HEK293 (cell line): ENCODE results near the gene RBMS3.
A peak's percentile ranks its signal among the peaks of the same experiment; 100 is the strongest.

Experiments
- HOXA7 ChIP-seq: sonication (generic); formaldehyde crosslinking; IDR thresholded peaks from 2 replicates; pipeline ENCODE4 v1.8.1; 2022; ENCODE audit warnings: missing genetic modification reagents, borderline replicate concordance
- HOXC10 ChIP-seq: sonication (generic); formaldehyde crosslinking; IDR thresholded peaks from 2 replicates; pipeline ENCODE4 v1.8.1; 2023; ENCODE audit warnings: mild to moderate bottlenecking, missing genetic modification reagents
- KLF8 ChIP-seq: fragments of 450-650 bp; formaldehyde crosslinking; IDR thresholded peaks from 2 replicates; pipeline ENCODE4 v1.5.1; 2016; ENCODE audit warnings: missing biosample characterization, missing genetic modification characterization
- PRDM1 ChIP-seq: fragments of 450-650 bp; formaldehyde crosslinking; IDR thresholded peaks from 2 replicates; pipeline ENCODE4; 2016; ENCODE audit warnings: missing biosample characterization, missing genetic modification characterization
- TRIM28 ChIP-seq: IDR thresholded peaks from 2 replicates; pipeline ENCODE4 v1.6.1; 2011; ENCODE audit warnings: low read length, control low read depth, borderline replicate concordance
- ZNF133 ChIP-seq: fragments of 450-650 bp; formaldehyde crosslinking; IDR thresholded peaks from 2 replicates; pipeline ENCODE4 v1.5.1; 2016; ENCODE audit warnings: missing biosample characterization, missing genetic modification characterization
- ZNF155 ChIP-seq: fragments of 450-650 bp; formaldehyde crosslinking; IDR thresholded peaks from 2 replicates; pipeline ENCODE4 v1.5.1; 2016; ENCODE audit warnings: missing biosample characterization, missing genetic modification characterization
- ZNF174 ChIP-seq: fragments of 450-650 bp; formaldehyde crosslinking; IDR thresholded peaks from 2 replicates; pipeline ENCODE4 v1.5.0; 2017; ENCODE audit warnings: missing biosample characterization, mild to moderate bottlenecking, missing genetic modification characterization
- ZNF239 ChIP-seq: fragments of 450-650 bp; formaldehyde crosslinking; IDR thresholded peaks from 2 replicates; pipeline ENCODE4 v1.5.1; 2016; ENCODE audit warnings: missing biosample characterization, missing genetic modification characterization
- ZNF311 ChIP-seq: fragments of 450-650 bp; formaldehyde crosslinking; IDR thresholded peaks from 2 replicates; pipeline ENCODE4 v1.5.1; 2017; ENCODE audit warnings: missing biosample characterization, missing genetic modification characterization, borderline replicate concordance
- ZNF335 ChIP-seq: fragments of 450-650 bp; formaldehyde crosslinking; conservative IDR thresholded peaks from 2 replicates; pipeline ENCODE4 v1.5.1; 2016; ENCODE audit warnings: missing biosample characterization, missing genetic modification characterization
- ZNF501 ChIP-seq: fragments of 450-650 bp; formaldehyde crosslinking; IDR thresholded peaks from 2 replicates; pipeline ENCODE4 v1.5.1; 2016; ENCODE audit warnings: missing biosample characterization, missing genetic modification characterization
- ZNF530 ChIP-seq: fragments of 450-650 bp; formaldehyde crosslinking; IDR thresholded peaks from 2 replicates; pipeline ENCODE4 v1.5.1; 2016; ENCODE audit warnings: low read depth, missing biosample characterization, missing genetic modification characterization
- ZNF600 ChIP-seq: fragments of 450-650 bp; formaldehyde crosslinking; IDR thresholded peaks from 2 replicates; pipeline ENCODE4 v1.5.1; 2016; ENCODE audit warnings: missing biosample characterization, missing genetic modification characterization
- ZNF76 ChIP-seq: fragments of 450-650 bp; formaldehyde crosslinking; IDR thresholded peaks from 2 replicates; pipeline ENCODE4; 2016; ENCODE audit warnings: low read depth, missing biosample characterization, missing genetic modification characterization, borderline replicate concordance
- ZNF792 ChIP-seq: fragments of 450-650 bp; formaldehyde crosslinking; IDR thresholded peaks from 2 replicates; pipeline ENCODE4 v1.5.1; 2016; ENCODE audit warnings: missing biosample characterization, missing genetic modification characterization
- TF ChIP-seq, protein P1 (sequence below): fragments of 450-650 bp; formaldehyde crosslinking; IDR thresholded peaks from 2 replicates; pipeline ENCODE4 v1.5.1; 2017; ENCODE audit warnings: missing biosample characterization, missing genetic modification characterization
- TF ChIP-seq, protein P2 (sequence below): fragments of 450-650 bp; formaldehyde crosslinking; IDR thresholded peaks from 2 replicates; pipeline ENCODE4 v1.5.1; 2016; ENCODE audit warnings: missing biosample characterization, missing genetic modification characterization
- TF ChIP-seq, protein P3 (sequence below): fragments of 450-650 bp; formaldehyde crosslinking; IDR thresholded peaks from 2 replicates; pipeline ENCODE4 v1.5.0; 2017; ENCODE audit warnings: missing biosample characterization, missing genetic modification characterization, borderline replicate concordance
- TF ChIP-seq, protein P4 (sequence below): fragments of 450-650 bp; formaldehyde crosslinking; IDR thresholded peaks from 2 replicates; pipeline ENCODE4; 2016; ENCODE audit warnings: missing biosample characterization, missing genetic modification characterization
- TF ChIP-seq, protein P5 (sequence below): fragments of 450-650 bp; formaldehyde crosslinking; IDR thresholded peaks from 2 replicates; pipeline ENCODE4 v1.5.1; 2017; ENCODE audit warnings: missing biosample characterization, missing genetic modification characterization

The RBMS3 gene

DNA sequence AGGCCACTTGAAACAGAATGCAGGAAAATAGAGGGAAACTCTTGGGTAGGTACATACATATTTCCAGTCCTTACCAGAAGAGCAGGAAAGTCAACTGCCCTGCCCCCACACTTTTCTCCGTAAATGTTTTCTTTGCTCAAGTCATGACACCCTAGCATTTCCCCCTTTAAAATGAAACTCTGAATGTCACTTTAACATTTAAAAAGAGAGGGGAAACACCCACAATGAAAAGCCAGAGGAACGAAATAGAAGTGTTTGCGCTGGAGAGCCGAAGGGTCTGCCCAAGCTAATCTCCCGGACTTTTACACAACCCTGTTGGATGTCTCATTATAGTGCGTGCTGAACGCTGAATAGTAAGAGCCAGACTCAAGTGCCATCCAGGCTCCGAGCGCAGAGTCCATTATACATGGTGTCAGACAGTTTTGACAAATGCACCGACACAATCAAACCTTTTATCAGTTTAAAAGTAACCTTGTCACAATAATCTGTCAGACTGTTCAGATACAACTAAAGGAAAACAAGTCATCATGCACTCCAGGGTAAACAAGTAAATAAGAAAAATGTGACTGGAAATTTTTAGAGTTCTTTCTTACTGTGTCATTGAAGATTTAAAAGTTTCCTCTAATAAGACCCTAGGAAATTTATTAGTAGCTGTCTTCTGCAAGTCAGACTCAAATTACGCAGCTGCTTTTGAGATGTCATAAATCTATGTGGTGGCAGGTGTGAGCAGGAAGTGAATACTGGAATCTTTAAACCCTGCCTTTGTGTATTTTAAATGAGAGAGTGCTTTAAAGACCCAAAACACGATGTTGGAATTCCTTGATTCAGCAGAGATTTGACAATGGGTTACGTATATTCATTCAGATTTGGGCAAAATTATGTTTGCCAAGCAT lies 159.8 kb downstream of the RBMS3 start (continued):
- TF ChIP-seq, protein P1, sequence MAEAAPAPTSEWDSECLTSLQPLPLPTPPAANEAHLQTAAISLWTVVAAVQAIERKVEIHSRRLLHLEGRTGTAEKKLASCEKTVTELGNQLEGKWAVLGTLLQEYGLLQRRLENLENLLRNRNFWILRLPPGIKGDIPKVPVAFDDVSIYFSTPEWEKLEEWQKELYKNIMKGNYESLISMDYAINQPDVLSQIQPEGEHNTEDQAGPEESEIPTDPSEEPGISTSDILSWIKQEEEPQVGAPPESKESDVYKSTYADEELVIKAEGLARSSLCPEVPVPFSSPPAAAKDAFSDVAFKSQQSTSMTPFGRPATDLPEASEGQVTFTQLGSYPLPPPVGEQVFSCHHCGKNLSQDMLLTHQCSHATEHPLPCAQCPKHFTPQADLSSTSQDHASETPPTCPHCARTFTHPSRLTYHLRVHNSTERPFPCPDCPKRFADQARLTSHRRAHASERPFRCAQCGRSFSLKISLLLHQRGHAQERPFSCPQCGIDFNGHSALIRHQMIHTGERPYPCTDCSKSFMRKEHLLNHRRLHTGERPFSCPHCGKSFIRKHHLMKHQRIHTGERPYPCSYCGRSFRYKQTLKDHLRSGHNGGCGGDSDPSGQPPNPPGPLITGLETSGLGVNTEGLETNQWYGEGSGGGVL (tag by site-specific recombination), result no peak
- TF ChIP-seq ZNF155 (tag by site-specific recombination), result no peak
- TF ChIP-seq, protein P2, sequence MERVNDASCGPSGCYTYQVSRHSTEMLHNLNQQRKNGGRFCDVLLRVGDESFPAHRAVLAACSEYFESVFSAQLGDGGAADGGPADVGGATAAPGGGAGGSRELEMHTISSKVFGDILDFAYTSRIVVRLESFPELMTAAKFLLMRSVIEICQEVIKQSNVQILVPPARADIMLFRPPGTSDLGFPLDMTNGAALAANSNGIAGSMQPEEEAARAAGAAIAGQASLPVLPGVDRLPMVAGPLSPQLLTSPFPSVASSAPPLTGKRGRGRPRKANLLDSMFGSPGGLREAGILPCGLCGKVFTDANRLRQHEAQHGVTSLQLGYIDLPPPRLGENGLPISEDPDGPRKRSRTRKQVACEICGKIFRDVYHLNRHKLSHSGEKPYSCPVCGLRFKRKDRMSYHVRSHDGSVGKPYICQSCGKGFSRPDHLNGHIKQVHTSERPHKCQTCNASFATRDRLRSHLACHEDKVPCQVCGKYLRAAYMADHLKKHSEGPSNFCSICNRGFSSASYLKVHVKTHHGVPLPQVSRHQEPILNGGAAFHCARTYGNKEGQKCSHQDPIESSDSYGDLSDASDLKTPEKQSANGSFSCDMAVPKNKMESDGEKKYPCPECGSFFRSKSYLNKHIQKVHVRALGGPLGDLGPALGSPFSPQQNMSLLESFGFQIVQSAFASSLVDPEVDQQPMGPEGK (tag by site-specific recombination), result no peak
- no peak for TF ChIP-seq ZNF530 (tag by site-specific recombination)
- TF ChIP-seq ZNF76 (tag by site-specific recombination), result no peak
- no peak for TF ChIP-seq KLF8 (tag by site-specific recombination)
- peak; percentile 42 for TF ChIP-seq PRDM1
- no peak for TF ChIP-seq ZNF311 (tag by site-specific recombination)
- TF ChIP-seq TRIM28, result peak; percentile 71; the same call in 1 of the 2 replicates
- TF ChIP-seq ZNF239 (tag by site-specific recombination), result no peak
- no peak for TF ChIP-seq ZNF174 (tag by site-specific recombination)
- TF ChIP-seq, protein P3, sequence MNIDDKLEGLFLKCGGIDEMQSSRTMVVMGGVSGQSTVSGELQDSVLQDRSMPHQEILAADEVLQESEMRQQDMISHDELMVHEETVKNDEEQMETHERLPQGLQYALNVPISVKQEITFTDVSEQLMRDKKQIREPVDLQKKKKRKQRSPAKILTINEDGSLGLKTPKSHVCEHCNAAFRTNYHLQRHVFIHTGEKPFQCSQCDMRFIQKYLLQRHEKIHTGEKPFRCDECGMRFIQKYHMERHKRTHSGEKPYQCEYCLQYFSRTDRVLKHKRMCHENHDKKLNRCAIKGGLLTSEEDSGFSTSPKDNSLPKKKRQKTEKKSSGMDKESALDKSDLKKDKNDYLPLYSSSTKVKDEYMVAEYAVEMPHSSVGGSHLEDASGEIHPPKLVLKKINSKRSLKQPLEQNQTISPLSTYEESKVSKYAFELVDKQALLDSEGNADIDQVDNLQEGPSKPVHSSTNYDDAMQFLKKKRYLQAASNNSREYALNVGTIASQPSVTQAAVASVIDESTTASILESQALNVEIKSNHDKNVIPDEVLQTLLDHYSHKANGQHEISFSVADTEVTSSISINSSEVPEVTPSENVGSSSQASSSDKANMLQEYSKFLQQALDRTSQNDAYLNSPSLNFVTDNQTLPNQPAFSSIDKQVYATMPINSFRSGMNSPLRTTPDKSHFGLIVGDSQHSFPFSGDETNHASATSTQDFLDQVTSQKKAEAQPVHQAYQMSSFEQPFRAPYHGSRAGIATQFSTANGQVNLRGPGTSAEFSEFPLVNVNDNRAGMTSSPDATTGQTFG (tag by site-specific recombination), result no peak
- TF ChIP-seq HOXA7 (CRISPR knock-in tag), result no peak
- peak; percentile 45 for TF ChIP-seq ZNF335 (tag by site-specific recombination)
- TF ChIP-seq, protein P4, sequence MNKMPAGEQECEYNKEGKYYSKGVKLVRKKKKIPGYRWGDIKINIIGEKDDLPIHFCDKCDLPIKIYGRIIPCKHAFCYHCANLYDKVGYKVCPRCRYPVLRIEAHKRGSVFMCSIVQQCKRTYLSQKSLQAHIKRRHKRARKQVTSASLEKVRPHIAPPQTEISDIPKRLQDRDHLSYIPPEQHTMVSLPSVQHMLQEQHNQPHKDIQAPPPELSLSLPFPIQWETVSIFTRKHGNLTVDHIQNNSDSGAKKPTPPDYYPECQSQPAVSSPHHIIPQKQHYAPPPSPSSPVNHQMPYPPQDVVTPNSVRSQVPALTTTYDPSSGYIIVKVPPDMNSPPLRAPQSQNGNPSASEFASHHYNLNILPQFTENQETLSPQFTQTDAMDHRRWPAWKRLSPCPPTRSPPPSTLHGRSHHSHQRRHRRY (tag by site-specific recombination), result no peak
- TF ChIP-seq, protein P5, sequence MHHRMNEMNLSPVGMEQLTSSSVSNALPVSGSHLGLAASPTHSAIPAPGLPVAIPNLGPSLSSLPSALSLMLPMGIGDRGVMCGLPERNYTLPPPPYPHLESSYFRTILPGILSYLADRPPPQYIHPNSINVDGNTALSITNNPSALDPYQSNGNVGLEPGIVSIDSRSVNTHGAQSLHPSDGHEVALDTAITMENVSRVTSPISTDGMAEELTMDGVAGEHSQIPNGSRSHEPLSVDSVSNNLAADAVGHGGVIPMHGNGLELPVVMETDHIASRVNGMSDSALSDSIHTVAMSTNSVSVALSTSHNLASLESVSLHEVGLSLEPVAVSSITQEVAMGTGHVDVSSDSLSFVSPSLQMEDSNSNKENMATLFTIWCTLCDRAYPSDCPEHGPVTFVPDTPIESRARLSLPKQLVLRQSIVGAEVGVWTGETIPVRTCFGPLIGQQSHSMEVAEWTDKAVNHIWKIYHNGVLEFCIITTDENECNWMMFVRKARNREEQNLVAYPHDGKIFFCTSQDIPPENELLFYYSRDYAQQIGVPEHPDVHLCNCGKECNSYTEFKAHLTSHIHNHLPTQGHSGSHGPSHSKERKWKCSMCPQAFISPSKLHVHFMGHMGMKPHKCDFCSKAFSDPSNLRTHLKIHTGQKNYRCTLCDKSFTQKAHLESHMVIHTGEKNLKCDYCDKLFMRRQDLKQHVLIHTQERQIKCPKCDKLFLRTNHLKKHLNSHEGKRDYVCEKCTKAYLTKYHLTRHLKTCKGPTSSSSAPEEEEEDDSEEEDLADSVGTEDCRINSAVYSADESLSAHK (tag by site-specific recombination), result no peak
- TF ChIP-seq HOXC10 (CRISPR knock-in tag), result no peak
- 0 out of 2 replicates have a peak, but pooled peaks have one; percentile 11 for TF ChIP-seq ZNF600
- TF ChIP-seq ZNF133 (tag by site-specific recombination), result 0 out of 2 replicates have a peak, but pooled peaks have one; percentile 22
- no peak for TF ChIP-seq ZNF501
- TF ChIP-seq ZNF792 (tag by site-specific recombination), result no peak
